NCI-H345 treated with DMSO at 0.1 percent for 48 hours (cell line): ENCODE data around the gene KDM4B.
"Not testable (repeated sequence)": the region's sequence is repeated elsewhere in the genome, so short reads cannot be mapped to it uniquely, and the experiment has no call there.

Experiments used
- DNase-seq: peaks from one replicate; lab custom pipeline; 2025; ENCODE audit not compliant: unreplicated experiment; lab: John Stamatoyannopoulos, UW

The KDM4B gene

DNA sequence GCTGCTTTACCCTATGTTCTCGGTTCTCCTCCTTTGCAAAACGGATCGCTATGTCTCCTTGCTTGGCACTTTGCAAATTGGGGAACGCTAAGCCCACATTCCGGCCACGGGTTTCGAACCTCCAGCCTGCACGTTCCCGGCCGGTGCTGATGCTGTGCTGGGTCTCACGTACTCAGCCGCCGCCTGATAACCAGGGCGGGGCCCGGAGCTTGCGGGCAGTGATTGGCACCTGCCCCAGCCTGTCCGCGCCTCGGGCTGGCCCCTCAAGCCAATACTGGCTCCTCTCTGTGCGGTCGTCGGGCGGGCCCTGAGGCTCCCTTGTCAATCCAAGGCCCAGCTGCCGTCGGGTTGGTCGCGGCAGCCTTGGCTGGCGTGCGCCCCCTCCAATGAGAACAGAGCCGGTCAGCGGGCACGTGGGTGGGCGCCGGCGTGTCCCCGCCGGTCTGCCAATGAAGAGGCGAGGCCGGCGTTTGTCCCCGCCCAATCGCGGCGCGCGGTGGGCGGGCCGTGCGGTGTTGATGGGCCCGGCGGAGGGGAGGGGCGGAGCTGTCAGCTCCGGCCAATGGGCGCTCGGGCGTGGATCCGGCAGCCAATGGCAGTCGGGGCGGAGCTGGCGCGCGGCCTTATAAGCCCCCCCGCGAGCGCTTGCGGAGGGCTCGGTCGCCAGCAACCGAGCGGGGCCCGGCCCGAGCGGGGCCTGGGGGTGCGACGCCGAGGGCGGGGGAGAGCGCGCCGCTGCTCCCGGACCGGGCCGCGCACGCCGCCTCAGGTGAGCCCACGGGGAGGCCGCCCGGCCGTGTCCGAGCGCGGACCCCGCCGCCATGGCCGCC is at the start of gene KDM4B:
Gene KDM4B, plus strand, starts transcription at position 652 of the 830 bp plus-strand sequence. CDS start 63,778 bp downstream, outside the sequence.
- peak; percentile 97 for DNase-seq

DNA sequence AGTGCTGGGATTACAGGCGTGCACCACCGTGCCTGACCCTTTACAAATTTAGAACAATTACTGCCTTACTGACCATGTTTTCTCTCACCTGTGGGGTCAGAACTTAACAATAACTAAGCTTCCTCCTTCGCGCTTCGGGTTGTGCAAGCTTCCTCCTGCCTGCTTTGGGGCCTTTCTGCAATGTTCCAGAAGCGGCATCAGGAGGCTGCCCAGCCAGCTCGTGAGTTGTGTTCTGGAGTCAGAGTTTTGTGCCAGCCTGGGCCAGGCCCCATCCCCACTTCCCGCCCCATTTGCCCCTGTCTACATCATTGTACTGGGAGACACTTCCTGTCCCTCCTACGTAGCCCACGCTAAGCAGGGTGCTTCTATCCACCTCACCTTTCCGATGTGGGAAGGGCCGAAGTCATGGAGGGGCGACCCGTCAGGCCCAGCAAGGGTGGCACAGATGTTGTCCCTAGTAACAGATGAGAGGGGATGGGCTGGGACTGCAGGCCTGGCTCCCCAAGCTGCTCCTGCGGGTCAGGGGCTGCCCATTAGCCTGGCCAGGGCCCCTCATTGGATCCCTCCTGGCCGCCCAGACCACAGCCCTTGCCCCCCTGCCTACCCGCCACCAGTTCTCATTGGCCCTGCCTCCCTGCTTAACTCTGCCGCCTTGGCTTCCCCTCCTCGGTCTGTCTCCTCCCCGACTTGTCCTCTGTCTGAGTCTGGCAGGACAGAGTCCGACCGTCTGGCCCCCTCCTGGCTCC is 46.2 kb upstream of the KDM4B start:
- no peak for DNase-seq

DNA sequence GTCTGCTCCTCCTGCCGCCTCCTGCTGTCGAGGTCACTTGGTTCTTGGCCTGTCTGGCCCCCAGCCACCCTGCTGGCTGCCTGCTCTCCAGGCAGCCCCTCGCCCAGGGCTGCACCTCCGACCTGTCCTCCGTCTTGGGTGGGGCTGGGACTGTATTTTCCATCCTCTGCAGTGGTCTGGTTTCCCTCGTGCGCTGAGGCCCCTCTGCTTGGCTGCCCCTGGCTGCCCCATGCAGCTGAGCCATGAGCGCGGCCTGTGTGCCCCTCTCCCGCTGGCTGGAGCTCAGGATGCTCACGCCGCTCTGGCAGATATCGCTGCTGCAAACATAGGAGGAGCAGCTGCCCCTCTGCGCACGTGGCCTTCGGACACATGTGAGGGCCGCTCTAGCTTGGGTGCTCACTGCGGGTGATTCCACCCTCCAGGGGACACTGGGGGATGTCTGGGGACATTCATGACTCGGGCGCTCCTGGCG is 45.6 kb upstream of the KDM4B start:
- DNase-seq: no peak

DNA sequence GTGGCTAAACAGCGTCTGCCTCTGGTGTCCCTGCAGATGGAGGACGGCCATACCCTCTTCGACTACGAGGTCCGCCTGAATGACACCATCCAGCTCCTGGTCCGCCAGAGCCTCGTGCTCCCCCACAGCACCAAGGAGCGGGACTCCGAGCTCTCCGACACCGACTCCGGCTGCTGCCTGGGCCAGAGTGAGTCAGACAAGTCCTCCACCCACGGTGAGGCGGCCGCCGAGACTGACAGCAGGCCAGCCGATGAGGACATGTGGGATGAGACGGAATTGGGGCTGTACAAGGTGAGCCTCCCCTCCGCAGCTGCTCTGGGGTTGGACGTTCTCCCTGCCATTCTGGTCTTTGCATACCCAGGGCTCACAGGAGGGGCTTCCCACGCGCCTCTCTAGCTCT is 39.7 kb upstream of the KDM4B start:
- no peak for DNase-seq

DNA sequence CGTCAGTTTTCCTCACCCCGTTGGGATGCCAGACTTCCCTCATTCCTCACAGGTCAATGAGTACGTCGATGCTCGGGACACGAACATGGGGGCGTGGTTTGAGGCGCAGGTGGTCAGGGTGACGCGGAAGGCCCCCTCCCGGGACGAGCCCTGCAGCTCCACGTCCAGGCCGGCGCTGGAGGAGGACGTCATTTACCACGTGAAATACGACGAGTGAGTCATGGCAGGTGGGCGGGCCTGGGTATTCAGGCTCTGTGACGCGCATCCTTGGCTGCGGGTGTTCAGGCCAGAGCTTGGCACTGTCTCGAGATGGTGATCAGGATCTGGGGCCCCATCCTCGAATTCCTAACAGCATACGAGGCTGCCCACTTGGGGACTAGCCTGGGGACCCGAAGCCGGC is 38.2 kb upstream of the KDM4B start:
- DNase-seq: no peak

DNA sequence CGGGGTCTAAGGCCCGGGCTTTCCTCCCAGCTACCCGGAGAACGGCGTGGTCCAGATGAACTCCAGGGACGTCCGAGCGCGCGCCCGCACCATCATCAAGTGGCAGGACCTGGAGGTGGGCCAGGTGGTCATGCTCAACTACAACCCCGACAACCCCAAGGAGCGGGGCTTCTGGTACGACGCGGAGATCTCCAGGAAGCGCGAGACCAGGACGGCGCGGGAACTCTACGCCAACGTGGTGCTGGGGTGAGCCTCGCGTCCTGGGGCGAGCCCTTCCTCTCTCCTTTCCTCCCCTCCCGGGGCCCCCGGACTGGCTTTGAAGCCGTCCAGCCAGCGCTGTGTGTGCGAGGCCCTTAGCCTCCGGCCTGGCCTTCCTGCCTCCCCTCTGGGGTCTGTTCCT is 36.2 kb upstream of the KDM4B start:
- no peak for DNase-seq

DNA sequence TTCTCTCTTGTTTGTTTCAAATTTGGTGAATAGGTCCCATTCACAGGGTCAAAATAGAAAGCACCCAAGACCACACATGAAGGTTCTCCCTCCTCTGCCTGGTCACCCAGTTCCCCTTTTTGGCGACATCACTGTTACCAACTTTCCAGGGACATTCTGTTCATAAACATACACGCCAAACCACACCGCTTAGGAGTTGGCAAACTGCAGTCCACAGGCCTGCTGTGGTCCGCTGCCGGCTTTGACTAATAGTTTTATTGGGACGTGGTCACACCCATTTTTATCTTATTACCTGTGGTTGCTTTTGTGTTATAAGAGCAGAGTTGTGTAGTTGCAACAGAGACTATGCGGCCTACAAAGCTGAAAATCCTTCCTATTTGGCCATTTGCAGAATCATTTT is 35.4 kb upstream of the KDM4B start:
- DNase-seq: no peak

DNA sequence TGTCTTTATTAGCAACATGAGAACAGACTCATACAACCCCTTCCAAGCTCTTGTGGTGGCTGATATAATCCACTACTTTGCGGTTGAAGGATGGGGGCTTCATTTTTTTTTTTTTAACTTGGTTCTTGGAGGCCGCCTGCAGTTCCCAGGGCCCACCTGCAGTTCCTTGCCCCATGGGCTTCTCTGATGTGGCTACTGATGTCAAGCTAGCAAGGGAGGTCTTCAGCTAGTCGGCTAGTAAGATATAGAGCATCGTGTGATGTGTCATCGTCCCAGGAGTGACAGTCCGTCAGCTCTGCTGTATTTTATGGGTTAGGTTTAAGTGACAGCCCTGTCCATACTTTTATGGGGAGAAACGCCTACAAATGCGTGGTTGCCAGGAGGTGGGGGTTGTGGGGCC is 33.5 kb upstream of the KDM4B start:
- DNase-seq: no peak

DNA sequence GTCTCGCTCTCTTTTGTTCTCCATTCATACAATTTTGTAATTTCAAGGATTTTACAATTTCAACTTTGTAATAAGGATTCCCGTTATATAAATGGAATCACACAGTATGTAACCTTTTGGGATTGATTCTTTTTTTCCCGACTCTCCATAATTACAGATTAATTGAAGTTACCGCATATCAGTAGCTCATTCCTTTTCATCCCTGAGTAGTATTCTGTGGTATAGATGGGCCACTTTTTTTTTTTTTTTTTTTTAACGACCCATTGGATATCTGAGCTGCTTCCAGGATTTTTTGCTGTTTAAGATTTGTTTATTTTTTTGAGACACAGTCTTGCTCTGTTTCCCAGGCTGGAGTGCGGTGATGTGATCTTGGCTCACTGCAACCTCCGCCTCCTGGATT is 31.9 kb upstream of the KDM4B start:
- DNase-seq: no peak

DNA sequence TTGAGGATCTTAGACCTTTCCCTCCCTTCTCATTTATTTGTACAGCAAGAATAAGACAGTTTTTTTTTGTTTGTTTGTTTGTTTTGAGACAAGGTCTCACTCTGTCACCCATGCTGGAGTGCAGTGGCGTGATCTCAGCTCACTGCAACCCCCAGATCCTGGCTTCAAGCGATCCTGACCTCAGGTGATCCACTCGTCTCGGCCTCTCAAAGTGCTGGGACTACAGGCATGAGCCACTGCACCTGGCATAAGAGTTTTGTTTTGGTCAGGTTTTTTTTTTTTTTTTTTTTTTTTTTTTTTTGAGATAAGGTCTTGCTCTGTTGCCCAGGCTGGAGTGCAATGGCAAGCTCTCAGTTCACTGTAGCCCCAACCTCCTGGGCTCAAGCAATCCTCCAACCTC is 30.5 kb upstream of the KDM4B start:
- DNase-seq: not testable (repeated sequence)

DNA sequence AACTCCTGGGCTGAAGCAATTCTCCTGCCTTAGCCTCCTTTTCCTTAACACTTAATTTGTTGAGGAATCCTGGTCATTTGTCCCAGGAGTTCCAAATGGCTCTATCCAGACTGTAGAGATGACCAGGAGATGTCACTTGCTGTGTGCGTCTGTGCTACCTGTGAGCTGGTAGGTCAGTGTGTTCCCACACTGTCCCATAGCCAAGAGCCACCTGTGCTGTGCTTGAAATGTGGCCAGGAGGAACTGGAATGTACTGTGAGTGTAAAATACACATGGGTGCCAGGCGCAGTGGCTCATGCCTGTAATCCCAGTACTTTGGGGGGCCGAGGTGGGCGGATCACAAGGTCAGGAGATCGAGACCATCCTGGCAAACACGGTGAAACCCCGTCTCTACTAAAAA is 29.4 kb upstream of the KDM4B start:
- no peak for DNase-seq

DNA sequence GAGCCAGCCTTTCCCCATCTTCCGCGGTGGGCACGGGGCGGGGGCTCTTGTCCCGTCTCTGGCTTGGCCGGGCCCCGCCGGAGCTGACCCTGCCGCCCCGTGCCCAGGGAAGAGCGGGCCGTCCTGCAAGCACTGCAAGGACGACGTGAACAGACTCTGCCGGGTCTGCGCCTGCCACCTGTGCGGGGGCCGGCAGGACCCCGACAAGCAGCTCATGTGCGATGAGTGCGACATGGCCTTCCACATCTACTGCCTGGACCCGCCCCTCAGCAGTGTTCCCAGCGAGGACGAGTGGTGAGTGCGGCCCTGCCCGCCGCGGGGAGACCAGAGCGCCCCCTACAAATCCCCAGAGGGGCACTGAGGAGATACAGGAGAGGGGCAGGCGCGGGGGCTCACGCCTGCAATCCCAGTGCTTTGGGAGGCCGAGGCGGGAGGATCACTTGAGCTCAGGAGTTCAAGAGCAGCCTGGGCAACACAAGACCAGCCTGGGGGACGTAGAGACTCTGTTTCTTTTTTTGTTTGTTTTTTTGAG is 27.2 kb upstream of the KDM4B start:
- DNase-seq: not testable (repeated sequence)

DNA sequence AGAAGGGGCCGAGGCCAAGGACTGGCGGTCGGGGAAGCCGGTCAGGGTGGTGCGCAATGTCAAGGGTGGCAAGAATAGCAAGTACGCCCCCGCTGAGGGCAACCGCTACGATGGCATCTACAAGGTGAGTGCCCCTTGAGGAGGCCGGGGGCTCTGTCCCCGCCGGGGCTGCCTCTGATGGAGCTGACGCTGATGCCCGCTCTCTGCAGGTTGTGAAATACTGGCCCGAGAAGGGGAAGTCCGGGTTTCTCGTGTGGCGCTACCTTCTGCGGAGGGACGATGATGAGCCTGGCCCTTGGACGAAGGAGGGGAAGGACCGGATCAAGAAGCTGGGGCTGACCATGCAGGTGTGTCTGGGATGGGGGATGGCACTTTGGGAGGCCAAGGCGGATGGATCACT is 18.3 kb upstream of the KDM4B start:
- DNase-seq: not testable (repeated sequence)

DNA sequence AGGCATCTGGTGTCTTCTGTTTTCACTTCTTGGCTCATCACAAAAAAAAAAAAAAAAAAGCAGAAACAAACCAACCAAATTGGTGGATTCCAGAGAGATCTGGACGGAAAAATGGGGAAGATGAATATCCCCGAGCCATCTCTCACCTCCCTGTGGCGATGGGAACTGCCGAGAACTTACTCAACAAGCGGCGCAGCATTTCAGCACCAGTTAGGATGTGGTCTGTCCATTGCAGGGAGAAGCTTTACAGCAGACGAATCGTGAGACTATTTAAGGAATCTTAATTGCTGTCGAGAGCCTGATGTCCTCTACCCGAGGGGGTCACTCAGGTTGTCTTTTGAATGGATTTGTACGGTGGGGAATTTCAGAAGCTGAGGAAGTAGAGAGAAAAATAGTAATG is 17.3 kb upstream of the KDM4B start:
- DNase-seq: no peak

DNA sequence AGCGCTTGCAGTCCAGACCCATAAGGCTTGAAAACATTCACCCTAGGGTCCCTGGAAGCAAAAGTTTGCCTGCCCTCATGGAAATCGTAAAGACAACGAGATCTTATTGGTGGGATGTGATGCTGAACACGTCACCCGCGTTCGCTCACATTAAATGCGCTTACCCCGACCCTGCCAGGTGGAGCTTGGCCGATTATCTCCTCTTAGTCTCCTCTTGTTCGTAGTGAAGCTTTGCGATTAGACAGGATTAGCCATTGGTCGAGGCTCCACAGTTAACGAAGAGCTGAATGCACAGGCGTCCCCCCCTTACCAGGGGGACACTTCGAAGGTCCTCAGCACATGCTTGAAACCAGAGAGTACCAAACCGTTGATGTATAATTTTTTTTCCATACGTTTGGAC is 16.0 kb upstream of the KDM4B start:
- no peak for DNase-seq

DNA sequence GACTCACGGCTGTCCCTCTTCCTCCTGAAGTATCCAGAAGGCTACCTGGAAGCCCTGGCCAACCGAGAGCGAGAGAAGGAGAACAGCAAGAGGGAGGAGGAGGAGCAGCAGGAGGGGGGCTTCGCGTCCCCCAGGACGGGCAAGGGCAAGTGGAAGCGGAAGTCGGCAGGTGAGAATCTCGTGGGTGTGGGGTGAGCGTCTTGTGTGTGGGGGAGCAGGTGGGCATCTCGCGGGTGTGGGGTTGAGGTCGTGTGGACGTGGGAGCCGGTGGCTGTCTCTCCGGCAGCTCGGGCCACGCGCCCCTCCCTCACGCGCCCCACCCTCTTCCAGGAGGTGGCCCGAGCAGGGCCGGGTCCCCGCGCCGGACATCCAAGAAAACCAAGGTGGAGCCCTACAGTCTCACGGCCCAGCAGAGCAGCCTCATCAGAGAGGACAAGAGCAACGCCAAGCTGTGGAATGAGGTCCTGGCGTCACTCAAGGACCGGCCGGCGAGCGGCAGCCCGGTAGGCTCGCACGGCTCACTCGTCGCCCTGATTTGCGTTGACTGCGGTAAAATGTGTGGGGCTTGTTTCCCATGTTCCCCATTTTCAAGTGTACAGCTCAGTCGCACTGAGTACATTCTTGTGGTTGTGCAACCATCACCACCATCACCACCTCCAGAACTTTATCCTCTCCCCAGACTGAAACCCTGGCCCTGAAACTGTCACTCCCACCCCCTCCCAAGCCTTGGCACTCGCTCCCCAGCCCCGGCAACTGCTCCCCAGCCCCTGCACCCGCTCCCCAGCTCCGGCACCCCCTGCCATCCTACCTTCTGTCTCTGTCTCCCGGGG is 14.4 kb upstream of the KDM4B start:
- not testable (repeated sequence) for DNase-seq

DNA sequence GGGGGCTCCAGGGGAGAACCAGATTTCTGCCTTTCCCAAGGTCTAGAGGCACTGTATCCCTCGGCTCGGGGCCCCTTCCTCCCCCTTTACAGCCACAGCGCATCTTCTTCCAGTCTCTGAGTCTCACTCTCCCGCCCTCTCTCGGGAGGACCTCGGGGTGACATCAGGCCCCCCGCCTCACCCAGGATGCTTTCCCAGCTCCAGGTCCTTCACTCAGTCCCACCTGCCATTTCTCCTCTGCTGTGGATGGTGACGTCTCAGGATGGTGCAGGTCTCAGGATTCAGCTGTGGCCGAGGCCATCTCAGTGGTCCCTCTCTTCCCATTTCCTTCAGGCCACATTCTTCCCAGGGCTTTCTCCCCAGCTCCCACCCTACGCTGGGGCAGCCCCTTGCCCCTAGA is 13.6 kb upstream of the KDM4B start:
- DNase-seq: no peak

DNA sequence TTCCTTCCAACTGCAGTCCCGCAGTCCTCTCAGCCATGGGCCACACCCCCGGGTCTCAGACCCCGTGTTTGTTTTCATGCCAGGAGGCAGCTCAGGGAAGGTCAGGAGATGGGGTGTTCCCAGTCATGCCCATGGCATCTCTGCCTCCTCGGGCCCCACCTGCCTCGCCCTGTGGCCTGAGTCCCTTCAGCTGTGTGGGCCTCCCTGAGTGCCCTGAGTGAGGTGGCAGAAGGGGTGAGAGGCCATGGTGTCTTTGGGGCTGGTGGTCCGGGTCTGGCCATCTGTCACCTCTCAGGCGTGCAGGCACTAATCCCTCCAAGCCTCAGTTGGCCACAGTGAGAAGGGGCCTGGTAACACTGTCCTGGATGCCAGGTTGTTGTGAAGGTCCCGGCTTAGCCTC is 10.9 kb upstream of the KDM4B start:
- DNase-seq: no peak

DNA sequence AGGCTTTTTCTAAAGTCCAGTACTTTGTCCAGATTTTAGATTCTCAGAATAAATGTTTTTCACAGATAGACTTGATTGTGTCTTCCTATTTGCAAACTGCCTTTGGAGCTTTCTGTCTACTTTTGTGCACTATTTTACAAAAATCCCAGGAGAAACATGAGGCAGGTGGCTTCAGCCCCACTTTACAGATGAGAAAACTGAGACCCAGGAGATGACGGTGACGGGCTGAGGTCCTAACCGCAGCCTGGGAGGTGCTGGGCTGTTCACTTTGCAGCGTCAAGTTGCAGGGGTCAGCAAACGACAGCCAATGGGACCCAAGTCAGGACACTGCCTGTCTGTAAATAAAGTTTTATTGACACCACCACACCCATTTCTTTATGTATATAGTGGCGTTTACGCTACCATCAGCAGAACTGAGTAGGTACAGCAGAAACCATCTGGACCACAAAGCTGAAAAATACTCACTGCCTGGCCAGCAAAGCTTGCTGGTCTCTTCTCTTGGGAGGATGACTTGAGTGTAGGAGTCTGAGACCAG is 6.8 kb upstream of the KDM4B start:
- no peak for DNase-seq

DNA sequence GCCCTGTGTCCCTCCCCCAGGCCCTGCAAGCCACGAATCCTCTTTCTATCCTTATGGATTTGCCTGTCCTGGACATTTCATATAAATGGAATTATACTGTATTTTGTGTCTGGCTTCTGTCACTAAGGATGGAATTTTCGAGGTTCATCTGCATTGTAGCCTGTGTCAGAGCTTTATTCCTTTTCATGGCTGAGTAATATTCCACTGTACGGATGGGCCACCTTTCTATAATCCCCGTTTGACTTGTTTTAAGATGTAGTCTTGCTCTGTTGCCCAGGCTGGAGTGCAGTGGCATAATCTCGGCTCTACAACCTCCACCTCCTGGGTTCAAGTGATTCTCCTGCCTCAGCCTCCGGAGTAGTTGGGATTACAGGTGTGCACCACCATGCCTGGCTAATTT is 3.9 kb upstream of the KDM4B start:
- DNase-seq: no peak

DNA sequence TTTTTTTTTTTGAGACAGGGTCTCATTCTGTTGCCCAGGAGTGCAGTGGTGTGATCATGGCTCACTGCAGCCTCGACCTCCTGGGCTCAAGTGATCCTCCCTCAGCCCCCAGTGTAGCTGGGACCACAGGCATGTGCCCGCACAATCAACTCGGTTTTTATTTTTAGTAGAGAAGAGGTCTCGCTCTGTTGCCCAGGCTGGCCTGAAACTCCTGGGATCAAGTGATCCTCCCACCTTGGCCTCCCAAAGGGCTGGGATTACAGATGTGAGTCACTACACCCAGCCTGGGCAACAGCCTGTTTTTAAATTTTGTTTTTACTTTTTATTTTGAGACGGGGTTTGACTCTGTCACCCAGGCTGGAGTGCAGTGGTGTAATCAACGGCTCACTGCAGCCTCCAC is 2.3 kb upstream of the KDM4B start:
- no peak for DNase-seq
